PFSK-1 (cell line): ENCODE data around the gene KCNB1.

Experiments
- FOXP2 ChIP-seq: optimal IDR thresholded peaks from 2 replicates; pipeline ENCODE3; 2011; ENCODE audit warnings: borderline replicate concordance, control low read depth, inconsistent platforms; ENCODE audit not compliant: insufficient read depth; ENCODE audit errors: extremely low read length, extremely low read depth
- POLR2AphosphoS5 ChIP-seq: IDR thresholded peaks from 2 replicates; pipeline ENCODE4 v1.6.1; 2012; ENCODE audit warnings: low read depth, mild to moderate bottlenecking, control low read depth, low read length, moderate library complexity
- SIN3A ChIP-seq: IDR thresholded peaks from 2 replicates; pipeline ENCODE4 v1.6.1; 2012; ENCODE audit warnings: mild to moderate bottlenecking, low read length, moderate library complexity, borderline replicate concordance; ENCODE audit not compliant: insufficient read depth
- TAF1 ChIP-seq: IDR thresholded peaks from 2 replicates; pipeline ENCODE4 v1.6.1; 2012; ENCODE audit warnings: low read length, control low read depth, borderline replicate concordance; ENCODE audit not compliant: insufficient read depth
- TF ChIP-seq, protein P1 (sequence below), 2 experiments: IDR thresholded peaks; 2 replicates each; pipeline versions ENCODE4 v1.6.1 to v1.8.0; 2011 to 2012; ENCODE audit warnings: low read depth in 2 of 2, low read length in 2 of 2, control low read depth in 1 of 2, inconsistent platforms in 1 of 2, mild to moderate bottlenecking in 1 of 2, moderate library complexity in 1 of 2; ENCODE audit not compliant: insufficient read depth in 1 of 2

KCNB1 gene

GRCh38 chr20:49340161-49340966 is 142.1 kb downstream of the KCNB1 start:
- TF ChIP-seq FOXP2 (no peak), TAF1 (no peak), POLR2AphosphoS5 (no peak), SIN3A (no peak)
- TF ChIP-seq, protein P1, sequence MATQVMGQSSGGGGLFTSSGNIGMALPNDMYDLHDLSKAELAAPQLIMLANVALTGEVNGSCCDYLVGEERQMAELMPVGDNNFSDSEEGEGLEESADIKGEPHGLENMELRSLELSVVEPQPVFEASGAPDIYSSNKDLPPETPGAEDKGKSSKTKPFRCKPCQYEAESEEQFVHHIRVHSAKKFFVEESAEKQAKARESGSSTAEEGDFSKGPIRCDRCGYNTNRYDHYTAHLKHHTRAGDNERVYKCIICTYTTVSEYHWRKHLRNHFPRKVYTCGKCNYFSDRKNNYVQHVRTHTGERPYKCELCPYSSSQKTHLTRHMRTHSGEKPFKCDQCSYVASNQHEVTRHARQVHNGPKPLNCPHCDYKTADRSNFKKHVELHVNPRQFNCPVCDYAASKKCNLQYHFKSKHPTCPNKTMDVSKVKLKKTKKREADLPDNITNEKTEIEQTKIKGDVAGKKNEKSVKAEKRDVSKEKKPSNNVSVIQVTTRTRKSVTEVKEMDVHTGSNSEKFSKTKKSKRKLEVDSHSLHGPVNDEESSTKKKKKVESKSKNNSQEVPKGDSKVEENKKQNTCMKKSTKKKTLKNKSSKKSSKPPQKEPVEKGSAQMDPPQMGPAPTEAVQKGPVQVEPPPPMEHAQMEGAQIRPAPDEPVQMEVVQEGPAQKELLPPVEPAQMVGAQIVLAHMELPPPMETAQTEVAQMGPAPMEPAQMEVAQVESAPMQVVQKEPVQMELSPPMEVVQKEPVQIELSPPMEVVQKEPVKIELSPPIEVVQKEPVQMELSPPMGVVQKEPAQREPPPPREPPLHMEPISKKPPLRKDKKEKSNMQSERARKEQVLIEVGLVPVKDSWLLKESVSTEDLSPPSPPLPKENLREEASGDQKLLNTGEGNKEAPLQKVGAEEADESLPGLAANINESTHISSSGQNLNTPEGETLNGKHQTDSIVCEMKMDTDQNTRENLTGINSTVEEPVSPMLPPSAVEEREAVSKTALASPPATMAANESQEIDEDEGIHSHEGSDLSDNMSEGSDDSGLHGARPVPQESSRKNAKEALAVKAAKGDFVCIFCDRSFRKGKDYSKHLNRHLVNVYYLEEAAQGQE (IDR thresholded peaks at IDR 0.05; ENCODE audit: insufficient read depth in 1 of 2, low read depth in 2 of 2, low read length in 2 of 2): no peak

DNA sequence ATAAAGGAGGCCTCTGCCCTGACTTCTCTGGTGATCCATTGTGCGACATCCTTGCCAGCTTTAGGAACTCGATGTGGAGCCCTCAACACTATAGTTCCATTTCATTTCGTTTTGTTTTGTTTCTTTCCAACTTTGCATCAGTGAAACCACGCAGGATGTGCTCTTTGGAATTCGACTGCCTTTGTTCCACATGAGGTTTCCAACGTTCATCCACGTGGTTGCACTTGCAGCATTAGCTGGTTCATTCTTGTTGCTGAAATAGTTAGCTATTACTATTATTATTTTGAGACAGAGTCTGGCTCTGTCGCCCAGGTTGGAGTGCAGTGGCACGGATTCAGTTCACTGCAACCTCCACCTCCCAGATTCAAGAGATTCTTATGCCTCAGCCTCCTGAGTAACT is 143.3 kb downstream of the KCNB1 start:
- TF ChIP-seq, protein P1 (IDR thresholded peaks at IDR 0.05; ENCODE audit: insufficient read depth in 1 of 2, low read depth in 2 of 2, low read length in 2 of 2): no peak
- TF ChIP-seq POLR2AphosphoS5 (no peak), TAF1 (no peak), SIN3A (no peak), FOXP2 (no peak)

GRCh38 chr20:49338061-49338460 is 144.4 kb downstream of the KCNB1 start:
- TF ChIP-seq, protein P1 (IDR thresholded peaks at IDR 0.05; ENCODE audit: insufficient read depth in 1 of 2, low read depth in 2 of 2, low read length in 2 of 2): no peak
- TF ChIP-seq FOXP2: no peak
- TF ChIP-seq POLR2AphosphoS5: no peak
- TF ChIP-seq TAF1: no peak

DNA sequence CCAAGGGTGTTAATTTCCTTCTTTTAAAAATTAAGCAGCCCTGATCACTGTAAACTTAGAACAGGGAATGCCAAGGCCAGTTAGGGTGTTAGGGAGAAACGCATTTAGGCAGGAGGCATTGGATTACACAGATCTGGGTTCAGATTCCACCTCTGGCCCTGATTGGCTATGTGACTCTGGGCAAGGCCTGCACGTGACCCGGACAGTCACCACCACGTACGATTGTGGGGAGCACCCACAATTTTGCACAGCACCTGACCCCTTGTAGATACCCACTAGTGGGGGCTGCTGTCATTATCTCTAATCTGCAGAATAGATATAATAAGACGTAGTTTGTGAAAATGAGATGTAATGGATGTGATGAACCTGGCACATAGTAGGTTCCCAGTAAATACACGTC is 145.1 kb downstream of the KCNB1 start:
- TF ChIP-seq POLR2AphosphoS5: no peak
- TF ChIP-seq SIN3A: no peak
- TF ChIP-seq, protein P1 (IDR thresholded peaks at IDR 0.05; ENCODE audit: insufficient read depth in 1 of 2, low read depth in 2 of 2, low read length in 2 of 2): no peak
- no peak for TF ChIP-seq TAF1
- no peak for TF ChIP-seq FOXP2

DNA sequence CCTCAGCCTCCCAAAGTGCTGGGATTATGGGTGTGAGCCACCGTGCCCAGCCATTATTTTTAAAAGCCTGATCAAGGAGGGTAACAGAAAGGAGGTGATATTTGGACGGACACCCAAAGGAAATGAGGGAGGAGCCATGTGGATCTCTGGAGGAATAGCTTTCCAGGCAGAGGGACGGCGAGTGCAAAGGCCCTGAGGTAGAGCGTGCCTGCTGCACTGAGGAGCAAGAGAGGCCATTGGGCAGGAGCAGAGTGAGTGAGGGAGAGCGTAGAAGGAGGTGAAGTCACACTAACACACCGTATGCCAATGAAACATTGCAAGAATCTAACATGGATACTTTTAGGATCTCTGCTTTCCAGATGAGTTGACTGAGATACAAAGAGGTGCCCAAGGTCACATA is 145.7 kb downstream of the KCNB1 start:
- TF ChIP-seq FOXP2 (no peak), TAF1 (no peak), POLR2AphosphoS5 (no peak), SIN3A (no peak)
- TF ChIP-seq, protein P1 (IDR thresholded peaks at IDR 0.05; ENCODE audit: insufficient read depth in 1 of 2, low read depth in 2 of 2, low read length in 2 of 2): no peak
